HUES6 (cell line): ENCODE data around the gene TMEM47.

Experiments used
- H3K27ac ChIP-seq: 2 replicates; pipeline ENCODE4 v1.7.0; 2013; ENCODE audit warnings: low read depth, mild to moderate bottlenecking, low read length, inconsistent platforms
- H3K27me3 ChIP-seq: 2 replicates; pipeline ENCODE4 v1.6.1; 2013; ENCODE audit warnings: low read length; ENCODE audit not compliant: control insufficient read depth, insufficient read depth
- H3K36me3 ChIP-seq: 2 replicates; pipeline ENCODE4 v1.6.1; 2013; ENCODE audit warnings: low read length; ENCODE audit not compliant: control insufficient read depth, insufficient read depth
- H3K4me1 ChIP-seq: 2 replicates; pipeline ENCODE4 v1.6.1; 2013; ENCODE audit warnings: low read length; ENCODE audit not compliant: control insufficient read depth, insufficient read depth
- H3K4me3 ChIP-seq: 2 replicates; pipeline ENCODE4 v1.5.1; 2013; ENCODE audit warnings: low read depth, low read length
- H3K9ac ChIP-seq: one replicate; pipeline ENCODE4 v1.6.1; 2013; ENCODE audit warnings: mild to moderate bottlenecking, low read length
- H3K9me3 ChIP-seq: 2 replicates; pipeline ENCODE4 v1.6.1; 2013; ENCODE audit warnings: low read depth, low read length; ENCODE audit not compliant: control insufficient read depth, insufficient read depth

TMEM47 gene

DNA sequence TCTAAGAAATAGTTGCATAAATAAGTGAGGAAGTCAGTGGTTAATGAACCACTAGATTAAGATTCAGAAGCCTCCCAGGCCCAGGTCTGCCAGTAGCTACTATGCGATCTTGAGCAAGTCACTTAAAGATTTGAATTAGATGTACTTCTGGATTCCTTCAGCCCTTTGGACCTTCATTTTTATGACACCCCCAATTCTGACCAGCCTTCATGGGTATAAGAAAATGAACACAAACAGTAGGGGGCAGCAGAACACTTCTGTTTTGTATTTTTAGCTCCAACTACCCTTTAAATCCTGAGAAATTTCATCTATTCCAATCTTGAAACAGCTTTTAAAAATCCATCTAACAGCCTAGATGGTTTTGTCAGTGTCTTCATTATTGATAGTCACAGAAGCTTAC, 19.0 kb downstream of the TMEM47 start:
- Histone ChIP-seq H3K36me3 (peaks cover 14% of the 10 kb centered on the region), H3K27ac (no peak overlapping the region), H3K4me1 (peaks cover 2% of the 10 kb centered on the region; the same call in 1 of the 2 replicates), H3K9me3 (no peaks in the 10 kb centered on the region), H3K4me3 (no peak overlapping the region), H3K9ac (no peak overlapping the region), H3K27me3 (no peaks in the 10 kb centered on the region)

DNA sequence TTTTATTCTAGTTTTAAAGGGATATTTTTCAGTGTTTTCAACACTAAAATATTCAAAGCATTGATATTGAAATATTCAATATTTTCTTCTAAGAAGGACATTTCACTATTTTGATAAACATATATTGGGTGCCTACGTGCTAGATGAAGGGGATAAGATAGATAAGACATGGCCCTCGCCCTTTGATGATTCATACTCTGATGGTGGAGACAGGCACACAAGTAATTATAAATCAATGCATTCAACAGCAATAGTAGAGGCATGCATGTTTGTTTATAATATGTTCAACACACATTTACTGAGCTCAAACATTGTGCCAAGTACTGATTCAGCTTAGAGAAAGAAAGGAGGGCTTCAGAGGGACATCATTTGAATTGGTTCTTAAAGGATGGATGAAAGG, 22.7 kb downstream of the TMEM47 start:
- H3K27me3 ChIP-seq, result no peaks in the 10 kb centered on the region
- H3K36me3 ChIP-seq, result peaks cover 20% of the 10 kb centered on the region
- no peak overlapping the region for H3K9ac ChIP-seq
- no peak overlapping the region for H3K4me3 ChIP-seq
- no peaks in the 10 kb centered on the region for H3K9me3 ChIP-seq
- H3K27ac ChIP-seq, result no peak overlapping the region
- peaks cover 14% of the 10 kb centered on the region; the same call in 1 of the 2 replicates for H3K4me1 ChIP-seq

DNA sequence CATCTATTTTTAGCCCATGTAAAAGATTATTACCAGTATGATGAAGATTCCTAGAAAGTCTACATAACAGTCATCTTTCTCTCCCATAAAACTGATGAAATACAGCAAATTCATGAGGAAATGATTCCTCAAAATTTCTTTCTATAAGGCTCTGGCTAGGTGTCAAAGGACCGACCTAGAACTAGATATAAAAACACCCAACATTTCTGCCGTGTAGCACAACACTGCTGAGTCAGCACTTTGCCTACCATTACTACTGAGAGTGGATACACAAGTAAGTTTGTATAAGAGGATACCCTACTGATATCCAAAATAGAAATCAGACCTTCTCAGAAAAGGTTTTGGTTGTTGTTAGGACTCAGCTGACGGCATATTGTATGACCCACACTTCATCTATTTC, 24.7 kb downstream of the TMEM47 start:
- Histone ChIP-seq H3K4me1 (peaks cover 14% of the 10 kb centered on the region; the same call in 1 of the 2 replicates), H3K9ac (no peak overlapping the region), H3K27me3 (no peaks in the 10 kb centered on the region), H3K9me3 (no peaks in the 10 kb centered on the region), H3K4me3 (no peak overlapping the region), H3K36me3 (peaks cover 14% of the 10 kb centered on the region; the same call in 1 of the 2 replicates), H3K27ac (no peak overlapping the region)

DNA sequence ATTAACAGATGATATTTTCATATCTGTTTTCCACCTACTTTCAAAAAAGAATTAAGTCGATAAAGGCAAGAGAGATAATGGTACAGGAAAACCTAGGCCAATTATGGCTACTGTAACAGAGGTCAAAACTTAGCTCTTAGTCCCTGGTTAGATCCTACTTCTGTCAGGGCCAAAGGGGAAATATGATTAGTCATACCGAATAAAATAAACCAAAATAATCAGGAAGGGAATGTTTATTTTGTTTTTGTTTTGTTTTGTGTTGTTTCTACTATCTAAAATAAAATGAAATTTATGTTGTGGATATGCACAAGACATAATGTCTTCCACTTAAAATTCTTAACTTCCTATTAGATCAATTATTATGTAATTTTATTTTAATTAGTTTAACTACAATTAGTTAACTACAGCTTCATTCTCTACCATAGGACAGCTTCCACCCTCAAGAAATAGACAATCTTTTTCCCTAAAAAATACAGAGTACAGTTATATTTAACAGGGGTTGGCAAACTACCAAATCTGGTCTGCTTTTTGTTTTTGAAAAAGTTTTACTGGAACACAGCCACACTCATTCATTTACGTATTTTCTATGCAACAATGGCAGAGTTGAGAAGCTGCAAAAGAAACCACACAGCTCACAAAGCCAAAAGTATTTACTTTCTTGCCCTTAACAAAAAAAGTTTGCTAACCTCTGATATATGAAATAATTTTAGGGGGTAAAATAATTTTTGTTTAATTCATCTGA, 25.4 kb downstream of the TMEM47 start:
- Histone ChIP-seq H3K9ac (no peak overlapping the region), H3K27me3 (no peaks in the 10 kb centered on the region), H3K27ac (no peak overlapping the region), H3K4me1 (peaks cover 14% of the 10 kb centered on the region; the same call in 1 of the 2 replicates), H3K9me3 (no peaks in the 10 kb centered on the region), H3K4me3 (no peak overlapping the region), H3K36me3 (peaks cover 10% of the 10 kb centered on the region; the same call in 1 of the 2 replicates)

DNA sequence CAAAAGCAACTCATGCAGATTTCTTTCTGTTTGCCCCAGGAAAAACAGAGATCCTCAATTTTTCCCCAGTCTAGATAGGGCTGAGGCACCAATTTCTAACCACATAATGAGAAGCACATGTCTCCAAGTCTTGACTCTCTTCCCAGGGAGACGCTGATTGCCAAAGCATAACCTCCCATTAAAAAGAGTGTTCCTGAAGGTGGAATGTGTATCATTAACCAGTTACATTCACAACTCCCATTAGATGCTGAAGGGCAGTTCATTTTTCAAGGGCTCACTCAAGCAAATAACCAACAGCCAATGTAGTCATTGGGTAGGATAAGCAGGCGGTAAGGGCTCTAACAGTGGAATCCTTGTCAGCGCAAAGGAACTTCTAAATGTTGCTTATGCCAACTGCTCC, 27.5 kb downstream of the TMEM47 start:
- no peak overlapping the region for H3K4me3 ChIP-seq
- no peak overlapping the region for H3K9ac ChIP-seq
- H3K36me3 ChIP-seq, result peaks cover 6% of the 10 kb centered on the region; the same call in 1 of the 2 replicates
- no peaks in the 10 kb centered on the region for H3K9me3 ChIP-seq
- H3K4me1 ChIP-seq, result peaks cover 14% of the 10 kb centered on the region; the same call in 1 of the 2 replicates
- H3K27ac ChIP-seq, result no peak overlapping the region
- no peaks in the 10 kb centered on the region for H3K27me3 ChIP-seq

DNA sequence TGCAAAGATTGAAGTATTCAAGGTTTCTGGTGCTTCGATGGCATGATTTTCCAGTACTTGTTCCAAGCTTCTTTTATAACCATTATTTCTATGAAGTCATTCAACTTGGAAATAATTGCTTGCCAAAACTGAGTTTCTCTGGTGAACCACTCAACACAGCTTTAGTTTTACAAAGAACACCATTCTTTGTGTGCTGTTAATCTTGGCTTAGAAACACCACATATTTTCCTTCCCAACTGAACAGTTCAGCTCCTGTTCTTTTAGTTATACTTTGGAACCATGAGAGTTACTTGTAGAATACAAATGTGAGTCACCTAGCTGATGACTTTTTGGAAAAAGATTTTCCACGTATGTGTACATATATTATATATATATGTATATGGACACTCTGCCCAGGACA, 32.7 kb downstream of the TMEM47 start:
- no peaks in the 10 kb centered on the region for H3K4me1 ChIP-seq
- no peaks in the 10 kb centered on the region for H3K27me3 ChIP-seq
- H3K9ac ChIP-seq, result no peak overlapping the region
- H3K4me3 ChIP-seq, result no peak overlapping the region
- H3K27ac ChIP-seq, result no peak overlapping the region
- no peaks in the 10 kb centered on the region for H3K9me3 ChIP-seq
- no peaks in the 10 kb centered on the region for H3K36me3 ChIP-seq

DNA sequence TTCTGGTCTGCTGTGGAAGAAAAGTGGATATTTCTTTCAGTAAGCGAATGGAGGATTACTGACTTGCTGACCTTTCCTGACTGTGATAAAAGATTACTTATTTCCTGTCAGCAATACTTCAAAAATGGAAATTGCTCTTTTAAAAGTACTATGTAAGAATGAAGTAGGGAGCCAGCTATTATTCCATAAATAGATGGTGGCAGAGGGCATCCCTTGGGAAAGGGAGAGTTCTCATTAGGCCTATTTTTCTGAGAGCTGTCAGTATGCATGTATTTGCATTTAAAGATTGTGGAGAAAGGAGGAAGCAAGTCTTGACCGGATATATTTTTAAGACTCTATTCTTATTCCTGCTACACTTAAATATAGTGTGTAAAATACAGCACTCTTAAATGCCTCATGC, 37.2 kb downstream of the TMEM47 start:
- Histone ChIP-seq H3K27me3 (no peaks in the 10 kb centered on the region), H3K4me1 (no peaks in the 10 kb centered on the region), H3K36me3 (no peaks in the 10 kb centered on the region), H3K9me3 (peaks cover 6% of the 10 kb centered on the region; the same call in 1 of the 2 replicates), H3K9ac (no peak overlapping the region), H3K27ac (no peak overlapping the region), H3K4me3 (no peak overlapping the region)

DNA sequence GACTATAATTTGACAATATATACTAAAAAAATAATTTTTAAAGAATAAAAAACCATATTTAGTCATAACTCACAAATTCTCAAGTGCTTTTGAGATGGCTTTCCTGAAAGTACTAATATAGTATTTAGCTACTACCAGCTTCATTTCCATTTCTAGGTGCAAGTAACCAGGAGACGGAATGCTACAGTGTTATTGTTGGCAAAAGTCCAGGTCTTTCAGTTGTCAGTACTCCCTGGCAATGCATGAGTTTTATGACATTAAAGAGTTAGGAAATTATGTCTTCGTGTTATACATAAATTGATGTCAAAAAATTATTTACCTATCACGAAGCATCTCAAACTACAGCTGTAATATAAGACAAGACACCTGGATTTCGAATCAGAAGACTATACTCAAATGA, 45.0 kb downstream of the TMEM47 start:
- Histone ChIP-seq H3K4me1 (no peaks in the 10 kb centered on the region; the same call in 1 of the 2 replicates), H3K9me3 (peaks cover 26% of the 10 kb centered on the region), H3K9ac (no peak overlapping the region), H3K27me3 (no peaks in the 10 kb centered on the region; the same call in 1 of the 2 replicates), H3K36me3 (no peaks in the 10 kb centered on the region), H3K4me3 (no peak overlapping the region), H3K27ac (no peak overlapping the region)

DNA sequence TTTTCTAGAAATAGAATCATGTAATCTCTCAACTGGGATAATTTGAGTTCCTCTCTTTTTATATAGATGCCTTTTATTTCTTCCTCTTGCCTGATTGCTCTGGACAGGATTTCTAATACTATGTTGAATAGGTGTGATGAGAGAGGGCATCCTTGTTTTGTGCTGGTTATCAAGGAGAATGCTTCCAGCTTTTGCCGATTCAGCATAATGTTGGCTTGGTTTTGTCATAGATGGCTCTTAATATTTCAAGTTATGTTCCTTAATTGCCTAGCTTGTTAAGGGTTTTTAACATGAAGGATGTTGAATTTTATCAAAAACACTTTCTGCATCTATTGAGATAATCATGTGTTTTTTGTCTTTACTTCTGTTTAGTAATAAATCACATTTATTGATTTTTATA, 58.7 kb downstream of the TMEM47 start:
- no peaks in the 10 kb centered on the region for H3K27me3 ChIP-seq
- H3K9me3 ChIP-seq, result peaks cover 4% of the 10 kb centered on the region; the same call in 1 of the 2 replicates
- no peak overlapping the region for H3K27ac ChIP-seq
- H3K4me3 ChIP-seq, result no peak overlapping the region
- H3K36me3 ChIP-seq, result no peaks in the 10 kb centered on the region
- H3K9ac ChIP-seq, result no peak overlapping the region
- peaks cover 9% of the 10 kb centered on the region; the same call in 1 of the 2 replicates for H3K4me1 ChIP-seq

DNA sequence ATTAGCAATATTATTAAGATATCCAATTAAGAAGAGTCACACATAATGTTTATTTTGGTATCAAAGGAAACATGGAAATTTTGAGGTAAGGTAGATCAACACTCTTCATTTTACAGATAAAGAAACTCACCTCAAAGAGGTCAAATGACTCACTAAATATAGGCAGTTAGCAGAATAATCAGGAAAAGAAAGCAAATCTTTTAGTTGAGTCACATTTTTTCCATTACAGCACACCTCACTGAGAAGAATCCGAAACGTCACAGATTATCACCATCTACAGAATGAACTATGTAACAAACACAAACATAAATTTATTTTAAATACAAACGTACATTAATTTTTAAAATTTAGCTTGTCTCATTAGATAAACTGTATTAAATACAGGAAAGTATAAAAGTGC, 70.1 kb downstream of the TMEM47 start:
- H3K36me3 ChIP-seq, result no peaks in the 10 kb centered on the region
- no peaks in the 10 kb centered on the region for H3K9me3 ChIP-seq
- no peak overlapping the region for H3K27ac ChIP-seq
- H3K4me1 ChIP-seq, result peaks cover 13% of the 10 kb centered on the region; the same call in 1 of the 2 replicates
- H3K4me3 ChIP-seq, result no peak overlapping the region
- no peak overlapping the region for H3K9ac ChIP-seq
- H3K27me3 ChIP-seq, result no peaks in the 10 kb centered on the region; the same call in 1 of the 2 replicates

DNA sequence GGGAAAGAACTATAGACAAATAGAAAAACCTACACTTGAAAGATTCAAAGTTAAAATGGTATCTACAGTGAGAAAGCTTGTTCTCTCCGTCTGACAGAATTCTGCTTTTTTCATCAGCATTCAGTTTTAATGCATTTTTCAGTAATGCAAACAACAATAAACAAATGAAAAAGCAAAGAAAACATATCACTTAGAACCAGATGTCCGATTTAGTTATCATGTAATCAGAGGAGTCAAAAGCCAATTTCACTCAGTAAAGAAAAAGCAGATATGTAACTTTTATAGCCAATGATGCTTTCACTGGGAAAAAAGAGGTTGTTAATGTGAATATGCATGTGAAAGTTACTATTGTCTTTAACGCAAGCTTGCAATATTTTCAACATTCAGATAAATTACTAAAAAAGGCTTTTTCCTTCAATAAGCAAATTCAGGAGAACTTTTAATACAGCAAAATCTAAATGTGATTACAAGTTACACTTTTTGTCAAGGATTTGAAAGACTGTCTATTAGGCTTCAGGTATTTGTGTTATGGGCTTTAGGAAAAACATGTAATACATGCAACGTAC, 70.7 kb downstream of the TMEM47 start:
- Histone ChIP-seq H3K4me3 (no peak overlapping the region), H3K36me3 (no peaks in the 10 kb centered on the region), H3K9me3 (no peaks in the 10 kb centered on the region), H3K27me3 (no peaks in the 10 kb centered on the region; the same call in 1 of the 2 replicates), H3K9ac (no peak overlapping the region), H3K27ac (no peak overlapping the region), H3K4me1 (peaks cover 13% of the 10 kb centered on the region; the same call in 1 of the 2 replicates)
